GM23248 (cell line): Measurements from ENCODE around the gene PCDHB8. TPM values are rescaled to one million over a fixed set of nuclear protein-coding genes. Genes with fewer than 3 reads are reported as not detected.
"Not testable (repeated sequence)": the region's sequence is repeated elsewhere in the genome, so short reads cannot be mapped to it uniquely, and the experiment has no call there.

Experiments used
- DNase-seq: peaks from one replicate; pipeline ENCODE4 v3.0.0-alpha.2; 2015
- H2AFZ ChIP-seq: fragments of 200-600 bp; sonication (generic); 2 replicates; pipeline ENCODE4 v1.6.1; 2016; ENCODE audit warnings: antibody characterized with exemption
- H3F3A ChIP-seq: fragments of 200-600 bp; sonication (generic); 2 replicates; pipeline ENCODE4 v1.6.1; 2016; ENCODE audit warnings: mild to moderate bottlenecking, antibody characterized with exemption, mixed run types; ENCODE audit not compliant: insufficient read depth
- H3K27ac ChIP-seq: fragments of 200-600 bp; sonication (generic); 2 replicates; pipeline ENCODE4 v1.5.1; 2016; ENCODE audit warnings: mild to moderate bottlenecking
- H3K27me3 ChIP-seq: fragments of 200-600 bp; sonication (generic); replicated peaks from 2 replicates; pipeline ENCODE4 v1.6.1; 2016; ENCODE audit warnings: mild to moderate bottlenecking; ENCODE audit not compliant: insufficient read depth
- H3K36me3 ChIP-seq: fragments of 200-600 bp; sonication (generic); 2 replicates; pipeline ENCODE4 v1.6.1; 2016; ENCODE audit warnings: low read depth, mild to moderate bottlenecking
- H3K4me1 ChIP-seq: fragments of 200-600 bp; sonication (generic); 2 replicates; pipeline ENCODE4 v1.6.1; 2016; ENCODE audit warnings: mild to moderate bottlenecking; ENCODE audit not compliant: insufficient read depth
- H3K4me2 ChIP-seq: fragments of 200-600 bp; sonication (generic); one replicate; pipeline ENCODE4 v1.6.1; 2016; ENCODE audit warnings: mild to moderate bottlenecking; ENCODE audit not compliant: unreplicated experiment
- H3K4me3 ChIP-seq: fragments of 200-600 bp; sonication (generic); 2 replicates; pipeline ENCODE4 v1.5.1; 2016; ENCODE audit warnings: mild to moderate bottlenecking
- H3K79me2 ChIP-seq: fragments of 200-600 bp; sonication (generic); 2 replicates; pipeline ENCODE4 v1.6.1; 2016; ENCODE audit warnings: mild to moderate bottlenecking; ENCODE audit not compliant: insufficient read depth
- H3K9ac ChIP-seq: fragments of 200-600 bp; sonication (generic); 2 replicates; pipeline ENCODE4 v1.6.1; 2016; ENCODE audit warnings: mild to moderate bottlenecking
- H3K9me2 ChIP-seq: fragments of 200-600 bp; sonication (generic); 2 replicates; pipeline ENCODE4 v1.6.1; 2016; ENCODE audit warnings: mixed run types, mild to moderate bottlenecking, moderate library complexity; ENCODE audit not compliant: insufficient read depth
- H3K9me3 ChIP-seq: fragments of 200-600 bp; sonication (generic); one replicate; pipeline ENCODE4 v1.6.1; 2017; ENCODE audit warnings: low read depth
- H4K20me1 ChIP-seq: fragments of 200-600 bp; sonication (generic); 2 replicates; pipeline ENCODE4 v1.6.0; 2016; ENCODE audit not compliant: insufficient read depth
- EZH2 ChIP-seq: fragments of 200-600 bp; sonication (generic); IDR thresholded peaks from 2 replicates; pipeline ENCODE4 v1.6.1; 2018; ENCODE audit warnings: antibody characterized with exemption, mild to moderate bottlenecking; ENCODE audit not compliant: insufficient read depth, poor library complexity, severe bottlenecking
- EZH2phosphoT487 ChIP-seq: fragments of 200-600 bp; sonication (generic); IDR thresholded peaks from 2 replicates; pipeline ENCODE4 v1.6.1; 2018; ENCODE audit warnings: antibody characterized with exemption, moderate library complexity, mild to moderate bottlenecking, low read depth; ENCODE audit not compliant: insufficient read depth
- WGBS, 2 experiments: methylation state at CpG; one replicate each; pipeline ENCODE4 v1.1.6; 2015 to 2017; ENCODE audit warnings: low lambda C conversion rate in 2 of 2, low coverage in 1 of 2; ENCODE audit errors: missing lambda C conversion rate in 2 of 2; 5-methylcytosine and 5-hydroxymethylcytosine counted together
- in situ Hi-C: fragments of 300-500 bp; cut with MboI; formaldehyde crosslinking; loops from 2 replicates; pipeline ENCODE4 v1.15.0; 2020
- polyA plus RNA-seq: library from polyadenylated mRNA; unstranded; fragments of >200 nt; fragmentation: Nextera tagmentation; extraction: Ambion mirVana; gene quantifications from 2 replicates; pipeline ENCODE4 v1.2.1, GENCODE V29; 2016
- total RNA-seq: library from RNA; depleted of rRNA; stranded (reverse); fragments of >200 nt; shearing (Covaris generic); gene quantifications from 2 replicates; pipeline ENCODE4 v1.2.3, GENCODE V29; 2014

Gene PCDHB8
- total and polyA plus RNA-seq, 2 experiments from 2014 or later, result 0.83 to 2.9 TPM

DNA sequence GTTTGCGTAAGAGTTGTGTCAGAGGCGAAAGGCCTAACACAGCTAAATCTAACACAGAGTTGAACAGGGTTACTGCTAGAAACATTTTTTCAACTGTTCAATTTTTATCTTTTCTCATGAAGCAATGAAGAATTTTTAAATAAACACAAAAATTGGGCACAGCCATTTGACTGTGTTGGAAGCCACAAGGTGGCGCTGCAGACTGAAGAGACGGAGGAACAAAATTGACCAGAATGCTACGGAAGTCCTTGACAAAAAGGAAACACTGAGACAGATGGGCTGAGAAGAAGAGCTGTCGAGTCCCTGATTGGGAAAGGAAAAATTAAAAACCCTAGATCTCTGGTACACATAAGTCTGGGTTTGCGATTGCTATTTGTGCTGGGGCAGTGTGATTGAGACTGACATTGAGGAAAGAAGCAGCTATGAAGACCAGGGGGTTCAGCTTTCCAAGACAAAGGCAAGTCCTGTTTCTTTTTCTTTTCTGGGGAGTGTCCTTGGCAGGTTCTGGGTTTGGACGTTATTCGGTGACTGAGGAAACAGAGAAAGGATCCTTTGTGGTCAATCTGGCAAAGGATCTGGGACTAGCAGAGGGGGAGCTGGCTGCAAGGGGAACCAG, 9.4 kb downstream of the PCDHB8 start, which contains the start of gene PCDHB9:
Gene PCDHB9, plus strand, starts transcription at position 265 of the 616 bp plus-strand sequence. Its CDS starts 158 bp downstream, at position 423.
- peak within 1 kb of the TSS; percentile 62; the same call in 1 of the 2 replicates for H3K9ac ChIP-seq
- no peaks in the 10 kb centered on the region for H3F3A ChIP-seq
- peak within 1 kb of the TSS; percentile 77 for H2AFZ ChIP-seq
- no peaks in the 10 kb centered on the region for H4K20me1 ChIP-seq
- no peaks in the 10 kb centered on the region for H3K9me3 ChIP-seq
- H3K4me3 ChIP-seq, result peak within 1 kb of the TSS; percentile 67
- no peaks in the 10 kb centered on the region for H3K36me3 ChIP-seq
- 9 to 11% methylated on average over 9 of the region's 9 CpGs for WGBS, 2 experiments
- no peaks in the 10 kb centered on the region for H3K4me1 ChIP-seq
- DNase-seq, result peak; percentile 77
- H3K9me2 ChIP-seq, result no peaks in the 10 kb centered on the region
- no peaks in the 10 kb centered on the region for H3K79me2 ChIP-seq
- H3K27me3 ChIP-seq, result no peaks in the 10 kb centered on the region
- H3K27ac ChIP-seq, result no peak within 1 kb of the TSS
- in situ Hi-C loops, result loop anchor here (10.0 kb wide), 1 partner anchor 378 kb away; no protein-coding TSS in a partner anchor
- H3K4me2 ChIP-seq, result peak within 1 kb of the TSS; percentile 65
- TF ChIP-seq EZH2 (no peak), EZH2phosphoT487 (no peak)

DNA sequence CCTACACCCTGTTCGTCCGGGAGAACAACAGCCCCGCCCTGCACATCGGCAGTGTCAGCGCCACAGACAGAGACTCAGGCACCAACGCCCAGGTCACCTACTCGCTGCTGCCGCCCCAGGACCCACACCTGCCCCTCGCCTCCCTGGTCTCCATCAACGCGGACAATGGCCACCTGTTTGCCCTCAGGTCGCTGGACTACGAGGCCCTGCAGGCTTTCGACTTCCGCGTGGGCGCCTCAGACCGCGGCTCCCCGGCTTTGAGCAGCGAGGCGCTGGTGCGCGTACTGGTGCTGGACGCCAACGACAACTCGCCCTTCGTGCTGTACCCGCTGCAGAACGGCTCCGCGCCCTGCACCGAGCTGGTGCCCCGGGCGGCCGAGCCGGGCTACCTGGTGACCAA, 11.1 kb downstream of the PCDHB8 start:
- H3K4me3 ChIP-seq, H3K36me3 ChIP-seq, H3F3A ChIP-seq, H2AFZ ChIP-seq, H3K27me3 ChIP-seq, H3K9me3 ChIP-seq, H3K9me2 ChIP-seq, H3K4me2 ChIP-seq, DNase-seq, H3K4me1 ChIP-seq, H3K27ac ChIP-seq, H4K20me1 ChIP-seq, H3K79me2 ChIP-seq, H3K9ac ChIP-seq: not testable (repeated sequence)
- WGBS, 2 experiments, result 38 to 44% methylated on average over 24 to 33 of the region's 37 CpGs
- in situ Hi-C loops, result loop anchor here (10.0 kb wide), 1 partner anchor 376 kb away; no protein-coding TSS in a partner anchor

DNA sequence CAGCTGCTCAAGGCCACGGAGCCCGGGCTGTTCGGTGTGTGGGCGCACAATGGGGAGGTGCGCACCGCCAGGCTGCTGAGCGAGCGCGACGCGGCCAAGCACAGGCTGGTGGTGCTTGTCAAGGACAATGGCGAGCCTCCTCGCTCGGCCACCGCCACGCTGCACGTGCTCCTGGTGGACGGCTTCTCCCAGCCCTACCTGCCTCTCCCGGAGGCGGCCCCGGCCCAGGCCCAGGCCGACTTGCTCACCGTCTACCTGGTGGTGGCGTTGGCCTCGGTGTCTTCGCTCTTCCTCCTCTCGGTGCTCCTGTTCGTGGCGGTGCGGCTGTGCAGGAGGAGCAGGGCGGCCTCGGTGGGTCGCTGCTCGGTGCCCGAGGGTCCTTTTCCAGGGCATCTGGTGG, 11.5 kb downstream of the PCDHB8 start:
- not testable (repeated sequence) for H3K36me3 ChIP-seq, H3K9ac ChIP-seq, H3K79me2 ChIP-seq, H3K27ac ChIP-seq, H3K4me3 ChIP-seq, H3K27me3 ChIP-seq, DNase-seq, H3K4me1 ChIP-seq, H2AFZ ChIP-seq, H3F3A ChIP-seq, H3K4me2 ChIP-seq, H3K9me2 ChIP-seq, H4K20me1 ChIP-seq, H3K9me3 ChIP-seq
- 41 to 47% methylated on average over 19 to 27 of the region's 35 CpGs for whole genome bisulfite sequencing, 2 experiments
- in situ Hi-C loops, result loop anchor here (10.0 kb wide), 1 partner anchor 376 kb away; no protein-coding TSS in a partner anchor

DNA sequence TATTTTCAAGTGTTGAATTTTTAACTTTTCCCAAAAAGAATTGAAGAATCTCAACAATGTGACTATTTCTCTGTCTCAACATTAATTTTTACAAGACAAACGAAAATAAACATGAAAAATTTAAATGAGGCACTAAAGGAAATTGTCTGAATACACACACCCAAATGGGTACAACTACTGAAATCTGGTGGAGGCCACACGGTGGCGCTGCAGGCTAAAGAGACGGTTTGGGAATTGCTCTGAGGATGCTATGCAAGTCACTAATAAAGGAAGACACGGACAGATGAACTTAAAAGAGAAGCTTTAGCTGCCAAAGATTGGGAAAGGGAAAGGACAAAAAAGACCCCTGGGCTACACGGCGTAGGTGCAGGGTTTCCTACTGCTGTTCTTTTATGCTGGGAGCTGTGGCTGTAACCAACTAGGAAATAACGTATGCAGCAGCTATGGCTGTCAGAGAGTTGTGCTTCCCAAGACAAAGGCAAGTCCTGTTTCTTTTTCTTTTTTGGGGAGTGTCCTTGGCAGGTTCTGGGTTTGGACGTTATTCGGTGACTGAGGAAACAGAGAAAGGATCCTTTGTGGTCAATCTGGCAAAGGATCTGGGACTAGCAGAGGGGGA, 14.6 kb downstream of the PCDHB8 start, which contains the start of gene PCDHB10:
Gene PCDHB10, plus strand, starts transcription at position 244 of the 616 bp plus-strand sequence. Its CDS starts 200 bp downstream, at position 444.
- Histone ChIP-seq H3K79me2 (no peaks in the 10 kb centered on the region), H3K4me1 (no peaks in the 10 kb centered on the region), H3K9ac (no peak within 1 kb of the TSS), H3K36me3 (no peaks in the 10 kb centered on the region), H3K27ac (no peak within 1 kb of the TSS), H3K27me3 (no peaks in the 10 kb centered on the region), H3F3A (no peaks in the 10 kb centered on the region), H3K4me3 (peak within 1 kb of the TSS; percentile 49; the same call in 1 of the 2 replicates), H4K20me1 (no peaks in the 10 kb centered on the region), H3K9me2 (no peaks in the 10 kb centered on the region), H2AFZ (no peak within 1 kb of the TSS), H3K4me2 (peak within 1 kb of the TSS; percentile 52), H3K9me3 (peaks cover 8% of the 10 kb centered on the region)
- WGBS, 2 experiments, result 2 to 3% methylated on average over 10 of the region's 10 CpGs
- DNase-seq, result peak; percentile 54
- no peak for TF ChIP-seq EZH2phosphoT487
- TF ChIP-seq EZH2, result no peak
- in situ Hi-C loops, result no loop called here

DNA sequence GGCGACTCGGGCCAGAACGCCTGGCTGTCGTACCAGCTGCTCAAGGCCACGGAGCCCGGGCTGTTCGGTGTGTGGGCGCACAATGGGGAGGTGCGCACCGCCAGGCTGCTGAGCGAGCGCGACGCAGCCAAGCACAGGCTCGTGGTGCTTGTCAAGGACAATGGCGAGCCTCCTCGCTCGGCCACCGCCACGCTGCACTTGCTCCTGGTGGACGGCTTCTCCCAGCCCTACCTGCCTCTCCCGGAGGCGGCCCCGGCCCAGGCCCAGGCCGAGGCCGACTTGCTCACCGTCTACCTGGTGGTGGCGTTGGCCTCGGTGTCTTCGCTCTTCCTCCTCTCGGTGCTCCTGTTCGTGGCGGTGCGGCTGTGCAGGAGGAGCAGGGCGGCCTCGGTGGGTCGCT, 16.7 kb downstream of the PCDHB8 start:
- in situ Hi-C loops, result not testable (repeated sequence)
- 34% methylated on average over 4 to 6 of the region's 37 CpGs for WGBS, 2 experiments

More for the DNA sequence above, 16.7 kb downstream of the PCDHB8 start:
- not testable (repeated sequence) for H3K27ac ChIP-seq, H2AFZ ChIP-seq, H3K36me3 ChIP-seq, H3K4me2 ChIP-seq, H3K9ac ChIP-seq, H3F3A ChIP-seq, H3K4me3 ChIP-seq, H3K9me3 ChIP-seq, H3K9me2 ChIP-seq, H3K79me2 ChIP-seq, H3K4me1 ChIP-seq, DNase-seq, H4K20me1 ChIP-seq, H3K27me3 ChIP-seq
